Adrenal gland (tissue), 12 donors: ENCODE measurements around the gene SMAD7. TPM values are rescaled to one million over a fixed set of nuclear protein-coding genes. Genes with fewer than 3 reads are reported as not detected.

Experiments used
- DNase-seq, 7 donors: peaks; one replicate each; pipeline ENCODE4 v3.0.0-alpha.2; 2019 to 2020
- H3K27ac ChIP-seq, 5 donors: fragments of 200-600 bp; sonication (generic) in 4 of 5; 1 replicate in 3 of 5; 2 replicates in 2 of 5; pipeline versions ENCODE4 v1.5.1 to v1.8.0; 2016 to 2020; ENCODE audit warnings: mild to moderate bottlenecking in 1 of 5
- H3K27me3 ChIP-seq: fragments of 200-600 bp; 2 replicates; pipeline ENCODE4 v1.8.0; 2021
- H3K36me3 ChIP-seq, 2 donors: fragments of 200-600 bp; replicated peaks in 1 of 2; 1 replicate in 1 of 2; 2 replicates in 1 of 2; pipeline versions ENCODE4 v1.5.1 to v1.8.0; 2018 to 2022
- H3K4me1 ChIP-seq, 2 donors: fragments of 200-600 bp; replicated peaks in 1 of 2; 1 replicate in 1 of 2; 2 replicates in 1 of 2; pipeline versions ENCODE4 v1.5.1 to v1.8.0; 2018 to 2021
- H3K4me3 ChIP-seq, 4 donors: fragments of 200-600 bp; sonication (generic) in 3 of 4; one replicate each; pipeline ENCODE4 v1.5.1; 2016 to 2018
- H3K9me3 ChIP-seq, 3 donors: fragments of 200-600 bp; sonication (generic) in 1 of 3; replicated peaks in 1 of 3; 1 replicate in 2 of 3; 2 replicates in 1 of 3; pipeline versions ENCODE4 v1.5.1 to v1.8.0; 2016 to 2021
- POLR2A ChIP-seq, 2 donors: fragments of 450-650 bp; IDR thresholded peaks; one replicate each; pipeline ENCODE4 v1.6.1; 2017; ENCODE audit warnings: antibody characterized with exemption in 2 of 2, mild to moderate bottlenecking in 2 of 2, moderate library complexity in 1 of 2
- WGBS, 4 donors: extraction: QIAGEN DNeasy Blood & Tissue Kit in 2 of 4; methylation state at CpG; one replicate each; pipeline versions ENCODE4 v1.1.5 to v1.1.7; 2013 to 2017; 5-methylcytosine and 5-hydroxymethylcytosine counted together
- intact Hi-C, 2 donors: fragments of 100-400 bp; cut with DNase I; formaldehyde crosslinking; loops; one replicate each; pipeline versions ENCODE4 v1.14.1 to v1.15.0; 2022 to 2023
- polyA plus RNA-seq, 3 donors: library from polyadenylated mRNA; stranded (reverse); fragments of 200-250 nt in 2 of 3; fragments of 350-450 nt in 1 of 3; fragmentation: Illumina TruSeq in 1 of 3; extraction: RNeasy Lipid Tissue Mini Kit (QIAGEN cat#74804) in 1 of 3; gene quantifications; one replicate each; pipeline ENCODE4 v1.2.3, GENCODE V29; 2013 to 2014
- total RNA-seq, 9 donors: library from RNA; depleted of rRNA in 4 of 9; stranded (reverse); fragments of >200 nt in 4 of 9; fragments of 120-200 nt in 1 of 9; fragmentation: NEBNext Ultra II Directional in 1 of 9; extraction: Animal tissue kit (Norgen Biotek cat#: 25700) in 1 of 9; gene quantifications; one replicate each; pipeline versions ENCODE4 v1.1.0 to v1.2.4, GENCODE V29; 2013 to 2023
- TF ChIP-seq, protein P1 (sequence below), 6 experiments: fragments of 450-650 bp in 4 of 6; fragments of 200-600 bp in 2 of 6; sonication (generic) in 1 of 6; IDR thresholded peaks; 1 replicate in 5 of 6; 2 replicates in 1 of 6; pipeline versions ENCODE4 v1.5.1 to v1.8.0; 2016 to 2021; ENCODE audit warnings: antibody characterized with exemption in 6 of 6, mild to moderate bottlenecking in 2 of 6, moderate library complexity in 1 of 6
- donor health status: healthy with polysubstance abuse.
- donor health status: Bipolar disorder and iron deficiency.
- donor health status: DM: yes; HTN: yes; CAD: no.
- donor health status: DM: no; HTN: no; CAD: no.
- donor health status: DM: no; HTN: no; CAD: no.
- donor health status: DM: yes; HTN: yes; CAD: no.

The SMAD7 gene
- total and polyA plus RNA-seq, 12 donors: 6.1 to 68.3 (median 16.8) TPM

DNA sequence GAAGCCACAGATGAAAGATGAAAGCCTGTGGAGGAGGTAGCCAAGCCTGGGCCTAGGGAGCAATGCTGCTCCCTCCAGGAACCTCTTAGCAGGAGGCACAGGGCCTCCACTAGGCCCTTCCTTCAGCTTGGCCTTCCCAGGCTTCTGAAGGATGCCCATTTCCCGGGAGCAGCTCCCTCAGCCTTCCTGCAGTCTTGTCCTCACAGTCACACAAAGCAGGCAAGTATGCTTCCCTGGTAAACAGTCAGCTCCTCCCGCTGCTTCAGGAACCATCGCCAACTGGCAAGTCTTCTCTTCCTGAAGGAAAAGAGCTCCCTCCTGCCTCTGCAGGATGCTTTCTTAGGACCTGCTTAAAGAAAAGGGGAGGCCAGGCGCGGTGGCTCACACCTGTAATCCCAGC lies 53.2 kb downstream of the SMAD7 start:
- peaks cover 9 to 12% of the 10 kb centered on the region in 2 donors for H3K4me1 ChIP-seq
- H3K27ac ChIP-seq: peak overlapping the region in 1 of 5 donors; percentile 62
- no peak for DNase-seq
- H3K27me3 ChIP-seq: no peaks in the 10 kb centered on the region
- intact Hi-C loops: no loop called here
- TF ChIP-seq, protein P1, sequence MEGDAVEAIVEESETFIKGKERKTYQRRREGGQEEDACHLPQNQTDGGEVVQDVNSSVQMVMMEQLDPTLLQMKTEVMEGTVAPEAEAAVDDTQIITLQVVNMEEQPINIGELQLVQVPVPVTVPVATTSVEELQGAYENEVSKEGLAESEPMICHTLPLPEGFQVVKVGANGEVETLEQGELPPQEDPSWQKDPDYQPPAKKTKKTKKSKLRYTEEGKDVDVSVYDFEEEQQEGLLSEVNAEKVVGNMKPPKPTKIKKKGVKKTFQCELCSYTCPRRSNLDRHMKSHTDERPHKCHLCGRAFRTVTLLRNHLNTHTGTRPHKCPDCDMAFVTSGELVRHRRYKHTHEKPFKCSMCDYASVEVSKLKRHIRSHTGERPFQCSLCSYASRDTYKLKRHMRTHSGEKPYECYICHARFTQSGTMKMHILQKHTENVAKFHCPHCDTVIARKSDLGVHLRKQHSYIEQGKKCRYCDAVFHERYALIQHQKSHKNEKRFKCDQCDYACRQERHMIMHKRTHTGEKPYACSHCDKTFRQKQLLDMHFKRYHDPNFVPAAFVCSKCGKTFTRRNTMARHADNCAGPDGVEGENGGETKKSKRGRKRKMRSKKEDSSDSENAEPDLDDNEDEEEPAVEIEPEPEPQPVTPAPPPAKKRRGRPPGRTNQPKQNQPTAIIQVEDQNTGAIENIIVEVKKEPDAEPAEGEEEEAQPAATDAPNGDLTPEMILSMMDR (IDR thresholded peaks at IDR 0.05): no peak
- TF ChIP-seq POLR2A (IDR thresholded peaks at IDR 0.05): no peak
- no peaks in the 10 kb centered on the region for H3K36me3 ChIP-seq
- WGBS, 4 donors: 80 to 94% (median 87%) methylated on average over 5 of the region's 5 CpGs
- H3K4me3 ChIP-seq: no peak overlapping the region
- H3K9me3 ChIP-seq: no peaks in the 10 kb centered on the region

DNA sequence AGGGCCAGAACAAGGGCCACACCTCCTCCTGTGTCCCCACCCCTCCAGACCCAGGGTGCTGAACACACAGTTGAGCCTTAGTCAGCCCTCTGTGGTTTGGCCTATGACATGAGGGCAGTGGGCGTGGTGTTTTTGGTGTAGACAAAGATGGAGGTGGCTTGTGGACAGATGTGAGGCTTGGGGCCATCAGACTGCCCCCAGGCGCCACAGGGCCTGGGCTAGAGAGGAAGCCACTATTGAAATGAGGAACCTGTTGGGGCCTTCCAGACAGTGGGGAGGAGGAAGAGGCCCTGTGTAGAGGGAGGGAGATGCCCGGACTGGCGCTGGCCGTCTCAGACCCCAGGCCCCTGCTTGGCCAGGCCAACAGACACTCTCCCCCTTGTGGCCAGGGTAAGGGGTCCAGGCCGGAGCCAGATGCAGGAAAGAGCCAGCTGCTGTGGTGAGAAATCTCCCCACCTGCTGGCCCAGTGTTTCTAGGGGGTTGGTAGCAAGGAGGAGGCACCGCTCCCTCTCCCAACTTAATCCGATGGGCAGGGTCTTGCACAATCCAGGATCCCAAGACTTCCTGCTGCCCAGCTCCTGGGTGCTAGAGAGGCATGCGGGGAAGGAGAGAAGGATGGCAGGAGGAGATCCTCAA lies 53.8 kb downstream of the SMAD7 start:
- H3K27me3 ChIP-seq: no peaks in the 10 kb centered on the region
- H3K36me3 ChIP-seq: no peaks in the 10 kb centered on the region
- 70 to 87% (median 76%) methylated on average over 8 to 9 of the region's 9 CpGs for WGBS, 4 donors
- H3K9me3 ChIP-seq: no peaks in the 10 kb centered on the region
- H3K27ac ChIP-seq: peak overlapping the region in 1 of 5 donors; percentile 62
- intact Hi-C loops: no loop called here
- TF ChIP-seq, protein P1 (IDR thresholded peaks at IDR 0.05): peak in 1 of 6 experiments; percentile 26
- TF ChIP-seq POLR2A (IDR thresholded peaks at IDR 0.05): no peak
- peaks cover 3 to 6% of the 10 kb centered on the region in 2 donors for H3K4me1 ChIP-seq
- H3K4me3 ChIP-seq: no peak overlapping the region
- peak in 6 of 7 donors; percentile 60 to 82 (median 71) for DNase-seq

DNA sequence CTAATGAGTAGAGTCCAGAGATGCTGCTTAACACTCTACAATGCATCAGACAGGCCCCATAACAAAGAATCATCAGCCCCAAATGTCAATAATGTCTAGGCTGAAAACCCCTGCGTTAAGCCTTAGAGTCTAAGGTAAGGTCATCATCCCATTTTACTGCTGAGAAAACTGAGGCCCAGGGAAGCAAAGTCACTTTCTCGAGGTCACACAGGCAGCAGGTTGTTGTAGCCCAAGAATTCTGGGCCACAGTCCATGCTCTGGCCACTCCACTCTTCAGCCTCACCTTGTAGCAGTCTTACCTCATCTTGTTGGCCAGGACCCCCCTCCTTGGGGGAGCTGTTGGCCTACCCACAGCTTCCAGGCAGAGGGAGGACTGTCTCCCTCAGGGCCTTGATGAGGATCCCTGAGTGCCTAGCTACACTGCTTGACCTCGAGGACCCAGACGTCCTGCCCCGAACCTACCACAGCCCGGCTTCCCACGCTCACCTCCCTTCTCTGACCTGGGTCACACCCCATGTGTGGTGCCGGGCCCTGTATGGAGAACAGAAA lies 54.4 kb downstream of the SMAD7 start:
- WGBS, 4 donors: 80 to 92% (median 84%) methylated on average over 7 to 8 of the region's 8 CpGs
- H3K27ac ChIP-seq: peak overlapping the region in 1 of 5 donors; percentile 62
- H3K36me3 ChIP-seq: no peaks in the 10 kb centered on the region
- H3K4me1 ChIP-seq: peaks cover 0 to under 1% of the 10 kb centered on the region in 2 donors
- DNase-seq: no peak
- TF ChIP-seq, protein P1 (IDR thresholded peaks at IDR 0.05): no peak
- TF ChIP-seq POLR2A (IDR thresholded peaks at IDR 0.05): no peak
- intact Hi-C loops: no loop called here
- H3K4me3 ChIP-seq: no peak overlapping the region
- no peaks in the 10 kb centered on the region for H3K27me3 ChIP-seq
- H3K9me3 ChIP-seq: no peaks in the 10 kb centered on the region

GRCh38 chr18:48894799-48895346 lies 55.9 kb downstream of the SMAD7 start:
- DNase-seq: no peak
- H3K27me3 ChIP-seq: no peaks in the 10 kb centered on the region
- no peaks in the 10 kb centered on the region for H3K4me1 ChIP-seq
- no peak overlapping the region for H3K4me3 ChIP-seq
- H3K36me3 ChIP-seq: no peaks in the 10 kb centered on the region
- no peak overlapping the region for H3K27ac ChIP-seq
- intact Hi-C loops: no loop called here
- 79 to 89% (median 84%) methylated on average over 5 of the region's 5 CpGs for WGBS, 4 donors
- TF ChIP-seq POLR2A (IDR thresholded peaks at IDR 0.05): no peak
- TF ChIP-seq, protein P1 (IDR thresholded peaks at IDR 0.05): no peak
- no peaks in the 10 kb centered on the region for H3K9me3 ChIP-seq
